Stimulated activated memory B cell treated with anti-CD40 and anti-IgM and Interleukin-4, amounts not matched to agents 10 μg/mL and 1 μg/mL and 100 μg/mL, for 72 hours (primary cell): ENCODE measurements around the gene BOLA2.
"Not testable (repeated sequence)": the region's sequence is repeated elsewhere in the genome, so short reads cannot be mapped to it uniquely, and the experiment has no call there.

Source experiments
- ATAC-seq: fragments of 150-1000 bp; cut with Tn5 transposase; 2 replicates; pipeline ENCODE4 v1.10.0; 2021
- H3K27ac Mint-ChIP-seq: one replicate; pipeline ENCODE4 v1.8.0; 2022; ENCODE audit warnings: mild to moderate bottlenecking, mixed read lengths
- H3K27me3 Mint-ChIP-seq: one replicate; pipeline ENCODE4 v1.8.0; 2022; ENCODE audit warnings: mixed read lengths
- H3K36me3 Mint-ChIP-seq: one replicate; pipeline ENCODE4 v1.8.0; 2022; ENCODE audit warnings: mixed read lengths
- H3K4me1 Mint-ChIP-seq: one replicate; pipeline ENCODE4 v1.8.0; 2022; ENCODE audit warnings: mixed read lengths
- H3K4me3 Mint-ChIP-seq: one replicate; pipeline ENCODE4 v1.8.0; 2022; ENCODE audit warnings: mild to moderate bottlenecking, moderate library complexity, mixed read lengths
- H3K9me3 Mint-ChIP-seq: one replicate; pipeline ENCODE4 v1.8.0; 2022; ENCODE audit warnings: mixed read lengths

Gene BOLA2

GRCh38 chr16:29454269-29454668, at the start of gene BOLA2, which contains the start of gene SLX1B:
BOLA2 (minus strand) TSS chr16:29454351; CDS start chr16:29454253, 98 bp downstream.
SLX1B (plus strand) TSS chr16:29454533.
- not testable (repeated sequence) for H3K36me3 Mint-ChIP-seq, H3K4me3 Mint-ChIP-seq, H3K4me1 Mint-ChIP-seq, H3K27me3 Mint-ChIP-seq, H3K9me3 Mint-ChIP-seq, H3K27ac Mint-ChIP-seq
- ATAC-seq = peak; percentile 97

GRCh38 chr16:29482276-29482675, 28.1 kb upstream of the BOLA2 start:
- not testable (repeated sequence) for H3K27me3 Mint-ChIP-seq, H3K36me3 Mint-ChIP-seq, H3K27ac Mint-ChIP-seq, H3K4me3 Mint-ChIP-seq, H3K9me3 Mint-ChIP-seq, ATAC-seq, H3K4me1 Mint-ChIP-seq

GRCh38 chr16:29472065-29472464, 17.9 kb upstream of the BOLA2 start:
- not testable (repeated sequence) for H3K27me3 Mint-ChIP-seq, H3K36me3 Mint-ChIP-seq, H3K4me1 Mint-ChIP-seq, H3K9me3 Mint-ChIP-seq, H3K4me3 Mint-ChIP-seq, ATAC-seq, H3K27ac Mint-ChIP-seq

- peak; percentile 69 for ATAC-seq
- H3K36me3 Mint-ChIP-seq, H3K27ac Mint-ChIP-seq, H3K4me1 Mint-ChIP-seq, H3K27me3 Mint-ChIP-seq, H3K9me3 Mint-ChIP-seq: not testable (repeated sequence)
- H3K4me3 Mint-ChIP-seq = peak overlapping the region; percentile 18
Observed at GRCh38 chr16:29469660-29470059, 15.5 kb upstream of the BOLA2 start.

GRCh38 chr16:29467654-29468366, 13.7 kb upstream of the BOLA2 start:
- H3K36me3 Mint-ChIP-seq, H3K4me3 Mint-ChIP-seq, H3K27ac Mint-ChIP-seq, H3K4me1 Mint-ChIP-seq, H3K27me3 Mint-ChIP-seq, H3K9me3 Mint-ChIP-seq: not testable (repeated sequence)
- ATAC-seq = peak; percentile 49

GRCh38 chr16:29466904-29467303, 12.8 kb upstream of the BOLA2 start:
- peak; percentile 47 for ATAC-seq
- not testable (repeated sequence) for H3K9me3 Mint-ChIP-seq, H3K4me3 Mint-ChIP-seq, H3K36me3 Mint-ChIP-seq, H3K27ac Mint-ChIP-seq, H3K27me3 Mint-ChIP-seq, H3K4me1 Mint-ChIP-seq

- peak; percentile 66 for ATAC-seq
- H3K4me3 Mint-ChIP-seq, H3K27ac Mint-ChIP-seq, H3K4me1 Mint-ChIP-seq, H3K36me3 Mint-ChIP-seq, H3K9me3 Mint-ChIP-seq, H3K27me3 Mint-ChIP-seq: not testable (repeated sequence)
Observed at GRCh38 chr16:29465985-29466824, 12.1 kb upstream of the BOLA2 start.

- ATAC-seq, H3K27me3 Mint-ChIP-seq, H3K4me3 Mint-ChIP-seq: not testable (repeated sequence)
Observed at GRCh38 chr16:29460647-29461030, 6.5 kb upstream of the BOLA2 start.

GRCh38 chr16:29459706-29460646, 5.8 kb upstream of the BOLA2 start, which contains the start of gene SULT1A4:
SULT1A4 (plus strand) TSS chr16:29459913; CDS start chr16:29461386, 1,473 bp downstream.
- H3K4me3 Mint-ChIP-seq, H3K27ac Mint-ChIP-seq, H3K4me1 Mint-ChIP-seq, H3K9me3 Mint-ChIP-seq, H3K27me3 Mint-ChIP-seq, ATAC-seq, H3K36me3 Mint-ChIP-seq: not testable (repeated sequence)

More at GRCh38 chr16:29460647-29461030, 6.5 kb upstream of the BOLA2 start:
- H3K4me1 Mint-ChIP-seq, H3K27ac Mint-ChIP-seq, H3K9me3 Mint-ChIP-seq, H3K36me3 Mint-ChIP-seq: not testable (repeated sequence)

GRCh38 chr16:29457660-29458059, 3.5 kb upstream of the BOLA2 start:
- H3K27me3 Mint-ChIP-seq, H3K36me3 Mint-ChIP-seq, H3K4me3 Mint-ChIP-seq, H3K27ac Mint-ChIP-seq, H3K9me3 Mint-ChIP-seq, H3K4me1 Mint-ChIP-seq, ATAC-seq: not testable (repeated sequence)

GRCh38 chr16:29454828-29455227, 677 bp upstream of the BOLA2 start:
- H3K36me3 Mint-ChIP-seq, H3K4me1 Mint-ChIP-seq, H3K9me3 Mint-ChIP-seq, H3K27me3 Mint-ChIP-seq, H3K27ac Mint-ChIP-seq, H3K4me3 Mint-ChIP-seq: not testable (repeated sequence)
- peak; percentile 88 for ATAC-seq

GRCh38 chr16:29453754-29454153, 397 bp downstream of the BOLA2 start:
- H3K27ac Mint-ChIP-seq, H3K9me3 Mint-ChIP-seq, H3K4me3 Mint-ChIP-seq, H3K36me3 Mint-ChIP-seq, H3K27me3 Mint-ChIP-seq, H3K4me1 Mint-ChIP-seq: not testable (repeated sequence)
- ATAC-seq = peak; percentile 32

GRCh38 chr16:29425390-29425789, 28.8 kb downstream of the BOLA2 start:
- not testable (repeated sequence) for H3K4me1 Mint-ChIP-seq, H3K27ac Mint-ChIP-seq, H3K4me3 Mint-ChIP-seq, H3K9me3 Mint-ChIP-seq, ATAC-seq, H3K27me3 Mint-ChIP-seq
- H3K36me3 Mint-ChIP-seq = peaks cover 29% of the 10 kb centered on the region

GRCh38 chr16:29423587-29423986, 30.6 kb downstream of the BOLA2 start:
- H3K27ac Mint-ChIP-seq, H3K27me3 Mint-ChIP-seq, H3K4me3 Mint-ChIP-seq, H3K4me1 Mint-ChIP-seq, H3K9me3 Mint-ChIP-seq, ATAC-seq: not testable (repeated sequence)
- peaks cover 16% of the 10 kb centered on the region for H3K36me3 Mint-ChIP-seq

- not testable (repeated sequence) for H3K27ac Mint-ChIP-seq, H3K36me3 Mint-ChIP-seq, H3K4me1 Mint-ChIP-seq, H3K4me3 Mint-ChIP-seq, H3K9me3 Mint-ChIP-seq, ATAC-seq, H3K27me3 Mint-ChIP-seq
Observed at GRCh38 chr16:29405249-29405648, 48.9 kb downstream of the BOLA2 start.
